HepG2 (cell line): ENCODE data around the gene PKP3. TPM values are rescaled to one million over a fixed set of nuclear protein-coding genes. Genes with fewer than 3 reads are reported as not detected.

Source experiments
- DDIT3 ChIP-seq: sonication (generic); formaldehyde crosslinking; IDR thresholded peaks from 2 replicates; pipeline ENCODE4 v1.4.0; 2020; ENCODE audit warnings: mild to moderate bottlenecking, missing genetic modification reagents
- FLYWCH1 ChIP-seq: sonication (generic); formaldehyde crosslinking; IDR thresholded peaks from 2 replicates; pipeline ENCODE4 v1.8.1; 2023; ENCODE audit warnings: mild to moderate bottlenecking, missing genetic modification reagents
- GTF2F1 ChIP-seq: fragments of 150-350 bp; IDR thresholded peaks from 2 replicates; pipeline ENCODE4 v1.6.1; 2014; ENCODE audit warnings: low read length
- MLXIP ChIP-seq: sonication (generic); formaldehyde crosslinking; IDR thresholded peaks from 2 replicates; pipeline ENCODE4 v1.9.0; 2021; ENCODE audit warnings: missing genetic modification reagents, borderline replicate concordance
- NAIF1 ChIP-seq: sonication (generic); formaldehyde crosslinking; IDR thresholded peaks from 2 replicates; pipeline ENCODE4 v1.5.0; 2020; ENCODE audit warnings: mild to moderate bottlenecking, missing genetic modification reagents, borderline replicate concordance
- ONECUT2 ChIP-seq: sonication (generic); formaldehyde crosslinking; IDR thresholded peaks from 2 replicates; pipeline ENCODE4 v1.4.0; 2020; ENCODE audit warnings: missing genetic modification reagents
- PCBP1 ChIP-seq: fragments of 200-400 bp; formaldehyde crosslinking; IDR thresholded peaks from 2 replicates; pipeline ENCODE4 v1.6.1; 2017; ENCODE audit warnings: mild to moderate bottlenecking, low read depth, low read length, borderline replicate concordance
- PHF8 ChIP-seq: sonication (generic); formaldehyde crosslinking; IDR thresholded peaks from 2 replicates; pipeline ENCODE4 v1.5.0; 2020; ENCODE audit warnings: missing genetic modification reagents
- PRPF4 ChIP-seq: fragments of 200-400 bp; formaldehyde crosslinking; IDR thresholded peaks from 2 replicates; pipeline ENCODE4 v1.6.1; 2016; ENCODE audit warnings: low read length, low read depth; ENCODE audit not compliant: poor library complexity, severe bottlenecking
- RNF219 ChIP-seq: sonication (generic); formaldehyde crosslinking; IDR thresholded peaks from 2 replicates; pipeline ENCODE4 v1.5.0; 2020; ENCODE audit warnings: mild to moderate bottlenecking, missing genetic modification reagents
- TBL1XR1 ChIP-seq: fragments of 150-350 bp; IDR thresholded peaks from 2 replicates; pipeline ENCODE4 v1.6.1; 2014; ENCODE audit warnings: borderline replicate concordance, low read length; ENCODE audit not compliant: partially characterized antibody
- TIGD3 ChIP-seq: sonication (generic); formaldehyde crosslinking; IDR thresholded peaks from 2 replicates; pipeline ENCODE4 v1.5.1; 2020; ENCODE audit warnings: mild to moderate bottlenecking, missing genetic modification reagents, borderline replicate concordance
- ZFP37 ChIP-seq: sonication (generic); formaldehyde crosslinking; IDR thresholded peaks from 2 replicates; pipeline ENCODE4 v1.4.0; 2020; ENCODE audit warnings: missing genetic modification reagents, borderline replicate concordance
- ZNF558 ChIP-seq: sonication (generic); formaldehyde crosslinking; IDR thresholded peaks from 2 replicates; pipeline ENCODE4 v1.9.0; 2022; ENCODE audit warnings: mild to moderate bottlenecking, missing genetic modification reagents, borderline replicate concordance
- ZNF687 ChIP-seq: sonication (generic); formaldehyde crosslinking; IDR thresholded peaks from 2 replicates; pipeline ENCODE4 v1.5.1; 2020; ENCODE audit warnings: mild to moderate bottlenecking, missing genetic modification reagents, moderate library complexity
- ZNF724P ChIP-seq: sonication (generic); formaldehyde crosslinking; IDR thresholded peaks from 2 replicates; pipeline ENCODE4 v1.8.0; 2022; ENCODE audit warnings: missing genetic modification reagents, borderline replicate concordance
- ZNF780A ChIP-seq: sonication (generic); formaldehyde crosslinking; IDR thresholded peaks from 2 replicates; pipeline ENCODE4 v1.8.0; 2022; ENCODE audit warnings: mild to moderate bottlenecking, missing genetic modification reagents, moderate library complexity
- ZNF891 ChIP-seq: sonication (generic); formaldehyde crosslinking; IDR thresholded peaks from 2 replicates; pipeline ENCODE4 v1.5.0; 2020; ENCODE audit warnings: mild to moderate bottlenecking, missing genetic modification reagents
- polyA plus RNA-seq, 8 experiments: library from polyadenylated mRNA; depleted of rRNA in 3 of 8; stranded (reverse) in 7 of 8; unstranded in 1 of 8; fragments of >200 nt; fragmentation: Illumina TruSeq in 4 of 8; extraction: Trizol in 4 of 8; gene quantifications; 2 replicates each; pipeline versions ENCODE4 v1.2.1 to v1.2.3, GENCODE V29; 2011 to 2016; ENCODE audit warnings: low read depth in 4 of 8, missing spikeins in 1 of 8, mixed read lengths in 1 of 8; ENCODE audit not compliant: insufficient read depth in 1 of 8
- total RNA-seq, 5 experiments: library from RNA; depleted of rRNA; stranded (reverse); fragments of >200 nt; fragmentation: Illumina TruSeq; extraction: Trizol; gene quantifications; 2 replicates each; pipeline ENCODE4 v1.2.3, GENCODE V29; 2016; ENCODE audit warnings: low read depth in 1 of 5

Gene PKP3
- total and polyA plus RNA-seq, 2 of the 13 experiments (the other 11 are each of a cell fraction or from before 2014, with no cell fraction given) = 18.0 to 28.7 TPM

GRCh38 chr11:396948-397548 lies 3.0 kb downstream of the PKP3 start (continued):
- peak; percentile 85; the same call in 1 of the 2 replicates for TF ChIP-seq TIGD3 (CRISPR knock-in tag)
- no peak for TF ChIP-seq ZNF558 (CRISPR knock-in tag)
- no peak for TF ChIP-seq TBL1XR1
- no peak for TF ChIP-seq ONECUT2 (CRISPR knock-in tag)
- TF ChIP-seq PRPF4 = no peak
- no peak for TF ChIP-seq ZNF891 (CRISPR knock-in tag)
- TF ChIP-seq RNF219 (CRISPR knock-in tag) = no peak
- no peak for TF ChIP-seq ZFP37 (CRISPR knock-in tag)
- TF ChIP-seq PCBP1 = no peak
- TF ChIP-seq MLXIP = no peak
- TF ChIP-seq ZNF687 (CRISPR knock-in tag) = peak; percentile 91
- TF ChIP-seq ZNF780A (CRISPR knock-in tag) = no peak
- no peak for TF ChIP-seq ZNF724P
- peak; percentile 65 for TF ChIP-seq PHF8 (CRISPR knock-in tag)
- no peak for TF ChIP-seq NAIF1 (CRISPR knock-in tag)
- no peak for TF ChIP-seq GTF2F1
- TF ChIP-seq DDIT3 (CRISPR knock-in tag) = no peak
- TF ChIP-seq FLYWCH1 (CRISPR knock-in tag) = no peak
